Measurements from ENCODE around the gene S100A2.
"Not testable (repeated sequence)": the region's sequence is repeated elsewhere in the genome, so short reads cannot be mapped to it uniquely, and the experiment has no call there.

S100A2 gene

GRCh38 chr1:153586347-153586746, 20.7 kb upstream of the S100A2 start:
- TF ChIP-seq EZH2phosphoT487 (conservative IDR thresholded peaks at IDR 0.05; ENCODE audit: low read length) (no peak), CTCF (IDR thresholded peaks at IDR 0.05; ENCODE audit: insufficient read depth, low read length, poor library complexity, severe bottlenecking) (no peak)
- no peaks in the 10 kb centered on the region for H3K9me3 ChIP-seq (ENCODE audit: insufficient read depth, low read length)
- H3K9ac ChIP-seq (ENCODE audit: low read length): no peak overlapping the region
- H3K4me3 ChIP-seq (ENCODE audit: insufficient read depth, low read length, poor library complexity, severe bottlenecking): no peak overlapping the region
- no peak overlapping the region for H2AFZ ChIP-seq (ENCODE audit: low read depth, low read length, severe bottlenecking)
- H3K79me2 ChIP-seq (ENCODE audit: insufficient read depth, low read length): no peaks in the 10 kb centered on the region
- no peaks in the 10 kb centered on the region for H4K20me1 ChIP-seq (ENCODE audit: low read depth, low read length)
- H3K27ac ChIP-seq (ENCODE audit: low read depth, low read length): no peak overlapping the region
- H3K9me2 ChIP-seq (replicated peaks; ENCODE audit: insufficient read depth, low read length): no peaks in the 10 kb centered on the region
- no peaks in the 10 kb centered on the region for H3K36me3 ChIP-seq (ENCODE audit: low read length)
- no peaks in the 10 kb centered on the region for H3K27me3 ChIP-seq (ENCODE audit: low read length)
- no peak overlapping the region for H3K4me2 ChIP-seq (ENCODE audit: low read depth, low read length, poor library complexity, severe bottlenecking)
- H3F3A ChIP-seq (ENCODE audit: insufficient read depth): no peaks in the 10 kb centered on the region

- Histone ChIP-seq H3K27ac (ENCODE audit: low read depth, low read length) (no peak overlapping the region), H3F3A (ENCODE audit: insufficient read depth) (no peaks in the 10 kb centered on the region), H3K79me2 (ENCODE audit: insufficient read depth, low read length) (no peaks in the 10 kb centered on the region), H3K4me3 (ENCODE audit: insufficient read depth, low read length, poor library complexity, severe bottlenecking) (no peak overlapping the region), H3K27me3 (ENCODE audit: low read length) (no peaks in the 10 kb centered on the region), H2AFZ (ENCODE audit: low read depth, low read length, severe bottlenecking) (no peak overlapping the region), H3K9me2 (replicated peaks; ENCODE audit: insufficient read depth, low read length) (no peaks in the 10 kb centered on the region), H3K4me2 (ENCODE audit: low read depth, low read length, poor library complexity, severe bottlenecking) (no peak overlapping the region), H3K9me3 (ENCODE audit: insufficient read depth, low read length) (no peaks in the 10 kb centered on the region), H4K20me1 (ENCODE audit: low read depth, low read length) (no peaks in the 10 kb centered on the region), H3K36me3 (ENCODE audit: low read length) (no peaks in the 10 kb centered on the region), H3K9ac (ENCODE audit: low read length) (no peak overlapping the region)
- TF ChIP-seq CTCF (IDR thresholded peaks at IDR 0.05; ENCODE audit: insufficient read depth, low read length, poor library complexity, severe bottlenecking) (no peak), EZH2phosphoT487 (conservative IDR thresholded peaks at IDR 0.05; ENCODE audit: low read length) (no peak)
Measured at GRCh38 chr1:153585006-153585405, 19.4 kb upstream of the S100A2 start.

GRCh38 chr1:153583976-153584375, 18.3 kb upstream of the S100A2 start:
- Histone ChIP-seq H3K36me3 (ENCODE audit: low read length) (no peaks in the 10 kb centered on the region), H3K27me3 (ENCODE audit: low read length) (no peaks in the 10 kb centered on the region), H3K79me2 (ENCODE audit: insufficient read depth, low read length) (no peaks in the 10 kb centered on the region), H3F3A (ENCODE audit: insufficient read depth) (no peaks in the 10 kb centered on the region), H2AFZ (ENCODE audit: low read depth, low read length, severe bottlenecking) (no peak overlapping the region), H3K9me3 (ENCODE audit: insufficient read depth, low read length) (no peaks in the 10 kb centered on the region), H3K4me3 (ENCODE audit: insufficient read depth, low read length, poor library complexity, severe bottlenecking) (no peak overlapping the region), H4K20me1 (ENCODE audit: low read depth, low read length) (no peaks in the 10 kb centered on the region), H3K27ac (ENCODE audit: low read depth, low read length) (no peak overlapping the region), H3K9ac (ENCODE audit: low read length) (no peak overlapping the region), H3K9me2 (replicated peaks; ENCODE audit: insufficient read depth, low read length) (no peaks in the 10 kb centered on the region), H3K4me2 (ENCODE audit: low read depth, low read length, poor library complexity, severe bottlenecking) (no peak overlapping the region)
- TF ChIP-seq EZH2phosphoT487 (conservative IDR thresholded peaks at IDR 0.05; ENCODE audit: low read length): no peak

- not testable (repeated sequence) for H3K79me2 ChIP-seq (ENCODE audit: insufficient read depth, low read length); H3K9ac ChIP-seq (ENCODE audit: low read length); H3K9me2 ChIP-seq (replicated peaks; ENCODE audit: insufficient read depth, low read length); H2AFZ ChIP-seq (ENCODE audit: low read depth, low read length, severe bottlenecking); H3K4me3 ChIP-seq (ENCODE audit: insufficient read depth, low read length, poor library complexity, severe bottlenecking); H3K27me3 ChIP-seq (ENCODE audit: low read length); H4K20me1 ChIP-seq (ENCODE audit: low read depth, low read length); H3K9me3 ChIP-seq (ENCODE audit: insufficient read depth, low read length); H3K36me3 ChIP-seq (ENCODE audit: low read length); H3F3A ChIP-seq (ENCODE audit: insufficient read depth); H3K27ac ChIP-seq (ENCODE audit: low read depth, low read length); H3K4me2 ChIP-seq (ENCODE audit: low read depth, low read length, poor library complexity, severe bottlenecking)
Measured at GRCh38 chr1:153583514-153583913, 17.9 kb upstream of the S100A2 start.

GRCh38 chr1:153582836-153583235, 17.2 kb upstream of the S100A2 start:
- not testable (repeated sequence) for H3K9me2 ChIP-seq (replicated peaks; ENCODE audit: insufficient read depth, low read length); H2AFZ ChIP-seq (ENCODE audit: low read depth, low read length, severe bottlenecking); H3K79me2 ChIP-seq (ENCODE audit: insufficient read depth, low read length); H3F3A ChIP-seq (ENCODE audit: insufficient read depth); H4K20me1 ChIP-seq (ENCODE audit: low read depth, low read length); H3K27me3 ChIP-seq (ENCODE audit: low read length); H3K9me3 ChIP-seq (ENCODE audit: insufficient read depth, low read length); H3K9ac ChIP-seq (ENCODE audit: low read length); H3K4me3 ChIP-seq (ENCODE audit: insufficient read depth, low read length, poor library complexity, severe bottlenecking); H3K27ac ChIP-seq (ENCODE audit: low read depth, low read length); H3K36me3 ChIP-seq (ENCODE audit: low read length); H3K4me2 ChIP-seq (ENCODE audit: low read depth, low read length, poor library complexity, severe bottlenecking)
